Stimulated activated naive B cell treated with anti-CD40 and anti-IgM and Interleukin-4, amounts not matched to agents 10 μg/mL and 1 μg/mL and 100 μg/mL, for 72 hours (primary cell): Measurements from ENCODE around the gene DGCR6.
"Not testable (repeated sequence)": the region's sequence is repeated elsewhere in the genome, so short reads cannot be mapped to it uniquely, and the experiment has no call there.

ENCODE experiments used
- ATAC-seq, 2 donors: fragments of 150-1000 bp; cut with Tn5 transposase; replicated peaks; 2 replicates each; pipeline ENCODE4 v1.10.0; 2021; ENCODE audit warnings: moderate library complexity in 1 of 2
- DNase-seq: peaks from one replicate; pipeline ENCODE4 v3.0.0; 2021
- H3K27ac Mint-ChIP-seq: one replicate; pipeline ENCODE4 v1.8.0; 2022; ENCODE audit warnings: mild to moderate bottlenecking, mixed read lengths
- H3K27me3 Mint-ChIP-seq, 2 donors: one replicate each; pipeline ENCODE4 v1.8.0; 2022; ENCODE audit warnings: mixed read lengths in 2 of 2
- H3K36me3 Mint-ChIP-seq, 2 donors: one replicate each; pipeline ENCODE4 v1.8.0; 2022; ENCODE audit warnings: mixed read lengths in 2 of 2, mild to moderate bottlenecking in 1 of 2
- H3K4me1 Mint-ChIP-seq, 2 donors: one replicate each; pipeline ENCODE4 v1.8.0; 2022; ENCODE audit warnings: mixed read lengths in 2 of 2, mild to moderate bottlenecking in 1 of 2
- H3K4me3 Mint-ChIP-seq, 2 donors: one replicate each; pipeline ENCODE4 v1.8.0; 2022; ENCODE audit warnings: mild to moderate bottlenecking in 2 of 2, mixed read lengths in 2 of 2, moderate library complexity in 1 of 2
- H3K9me3 Mint-ChIP-seq, 2 donors: one replicate each; pipeline ENCODE4 v1.8.0; 2022; ENCODE audit warnings: mixed read lengths in 2 of 2, mild to moderate bottlenecking in 1 of 2

The DGCR6 gene

DNA sequence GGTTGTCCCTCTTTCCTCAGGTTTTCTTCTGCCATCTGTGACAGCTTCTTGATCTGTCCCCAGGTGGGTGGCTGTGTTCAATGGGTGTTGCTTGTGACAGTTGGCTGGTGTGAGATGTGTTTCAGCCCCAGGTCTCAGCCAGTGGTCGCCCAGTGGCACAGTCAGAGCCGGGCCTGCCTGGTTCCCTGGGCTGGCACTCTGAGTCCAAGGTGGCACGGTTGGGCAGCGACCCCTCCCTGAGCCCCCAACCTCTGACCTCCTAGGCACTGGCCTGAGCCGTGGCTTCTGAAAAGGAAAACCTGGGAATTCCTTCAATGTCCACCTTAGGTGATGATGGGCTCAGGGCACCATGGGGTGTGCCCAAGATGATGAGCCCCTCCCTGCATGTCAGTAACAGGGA is 44.0 kb downstream of the DGCR6 start:
- Mint-ChIP-seq H3K27me3 (peaks cover 32 to 63% of the 10 kb centered on the region in 2 donors), H3K4me1 (no peaks in the 10 kb centered on the region), H3K9me3 (no peaks in the 10 kb centered on the region), H3K36me3 (no peaks in the 10 kb centered on the region), H3K27ac (no peak overlapping the region), H3K4me3 (no peak overlapping the region)
- no peak for DNase-seq
- ATAC-seq = no peak

DNA sequence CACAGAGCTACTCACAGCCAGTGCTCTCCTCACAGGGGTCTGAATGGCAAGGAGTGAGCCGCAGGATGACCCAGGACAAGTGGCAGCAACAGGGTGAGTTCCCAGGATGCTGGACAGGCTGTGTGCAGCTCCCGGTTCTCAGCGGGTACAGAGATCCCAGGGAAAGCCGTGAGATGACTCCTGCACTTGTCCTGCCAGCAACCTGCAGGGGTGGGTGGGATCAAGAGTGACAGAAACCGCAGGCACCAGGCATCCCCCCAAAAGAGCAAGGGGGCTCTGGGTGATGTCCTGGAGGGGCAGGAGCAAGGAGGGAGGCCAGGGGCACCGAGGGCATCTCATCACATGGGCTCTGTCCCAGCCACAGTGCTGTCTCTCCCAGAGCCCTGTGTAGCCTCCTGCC is 45.9 kb downstream of the DGCR6 start:
- Mint-ChIP-seq H3K9me3 (no peaks in the 10 kb centered on the region), H3K36me3 (no peaks in the 10 kb centered on the region), H3K4me1 (no peaks in the 10 kb centered on the region), H3K4me3 (no peak overlapping the region), H3K27ac (no peak overlapping the region), H3K27me3 (peaks cover 35 to 68% of the 10 kb centered on the region in 2 donors)
- no peak for ATAC-seq
- DNase-seq = no peak

GRCh38 chr22:18953128-18953527 is 47.0 kb downstream of the DGCR6 start:
- not testable (repeated sequence) for H3K4me1 Mint-ChIP-seq, H3K36me3 Mint-ChIP-seq, H3K4me3 Mint-ChIP-seq, ATAC-seq, H3K27ac Mint-ChIP-seq, DNase-seq, H3K9me3 Mint-ChIP-seq
- H3K27me3 Mint-ChIP-seq = peaks cover 28 to 61% of the 10 kb centered on the region in 2 donors

DNA sequence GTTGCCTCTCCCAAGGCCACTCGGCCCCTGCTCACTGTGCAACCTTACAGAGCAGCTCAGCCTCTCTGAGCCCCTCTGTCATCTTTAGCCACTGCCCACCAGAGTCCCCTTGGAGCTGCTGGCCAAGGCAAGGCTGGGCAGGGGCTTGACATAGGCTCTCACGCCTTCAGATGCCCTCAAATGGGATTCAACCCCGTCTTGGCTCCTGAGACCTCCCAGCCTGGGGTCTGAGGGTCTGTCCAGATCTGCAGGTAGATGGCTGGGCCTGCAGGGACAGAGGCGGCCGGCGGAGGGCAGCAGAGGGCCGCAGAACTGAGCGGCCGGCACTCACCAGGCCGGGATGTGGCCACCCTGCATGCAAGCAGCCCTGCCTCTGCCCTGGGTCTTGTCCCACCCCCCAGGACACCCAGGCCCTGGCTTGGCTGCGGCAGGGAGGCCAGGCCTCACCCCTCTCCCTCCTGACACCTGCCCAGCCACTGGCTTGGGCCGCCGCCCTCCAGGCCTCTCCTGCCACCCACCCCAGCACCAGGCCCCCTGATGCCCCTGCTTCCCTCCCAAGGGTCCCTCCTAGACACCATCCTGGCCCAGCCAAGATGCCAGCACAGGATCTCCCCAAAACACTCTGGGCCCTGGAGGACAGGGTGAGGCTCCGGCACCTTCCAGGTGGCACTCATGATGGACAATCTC is 48.3 kb downstream of the DGCR6 start:
- ATAC-seq = peak; percentile 82 to 89
- DNase-seq = peak; percentile 39
- not testable (repeated sequence) for H3K27ac Mint-ChIP-seq, H3K4me1 Mint-ChIP-seq, H3K36me3 Mint-ChIP-seq, H3K4me3 Mint-ChIP-seq, H3K9me3 Mint-ChIP-seq
- peaks cover 24 to 48% of the 10 kb centered on the region in 2 donors for H3K27me3 Mint-ChIP-seq

DNA sequence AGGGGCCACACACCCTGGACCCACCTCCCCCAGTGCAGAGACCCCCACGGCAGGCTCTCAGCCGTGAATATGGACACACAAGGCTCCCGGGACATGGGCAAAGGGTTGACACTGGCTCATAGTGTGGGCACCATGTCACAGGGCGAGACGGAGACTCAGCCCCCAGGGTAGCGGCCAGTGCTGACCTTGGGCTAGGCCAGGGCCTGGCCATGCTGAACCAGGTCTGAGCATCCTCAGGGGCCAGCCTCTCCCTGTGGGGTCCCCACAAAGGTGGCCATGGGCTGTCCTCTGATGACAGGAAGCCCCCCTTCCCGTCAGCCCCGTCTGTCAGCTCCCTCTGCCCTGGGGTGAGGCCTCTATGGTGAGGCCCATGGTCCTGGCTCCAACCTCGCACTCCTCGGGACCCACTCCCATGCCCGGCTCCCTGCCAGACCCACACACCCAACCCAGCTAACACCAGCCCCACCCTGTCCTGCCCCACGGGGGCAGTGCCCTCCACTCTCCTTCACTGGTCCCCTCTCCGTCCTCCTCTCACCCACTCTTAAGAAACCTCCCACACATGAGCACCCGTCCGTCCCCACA is 49.0 kb downstream of the DGCR6 start:
- no peaks in the 10 kb centered on the region for H3K36me3 Mint-ChIP-seq
- H3K27ac Mint-ChIP-seq = no peak overlapping the region
- H3K4me1 Mint-ChIP-seq = no peaks in the 10 kb centered on the region
- H3K9me3 Mint-ChIP-seq = no peaks in the 10 kb centered on the region
- ATAC-seq (no peak), DNase-seq (no peak)
- H3K4me3 Mint-ChIP-seq = no peak overlapping the region
- peaks cover 21 to 42% of the 10 kb centered on the region in 2 donors for H3K27me3 Mint-ChIP-seq

GRCh38 chr22:18955696-18956095 is 49.6 kb downstream of the DGCR6 start:
- H3K4me1 Mint-ChIP-seq = no peaks in the 10 kb centered on the region
- H3K27me3 Mint-ChIP-seq = peaks cover 17 to 36% of the 10 kb centered on the region in 2 donors
- no peaks in the 10 kb centered on the region for H3K9me3 Mint-ChIP-seq
- H3K27ac Mint-ChIP-seq = no peak overlapping the region
- DNase-seq = no peak
- ATAC-seq = no peak
- H3K36me3 Mint-ChIP-seq = no peaks in the 10 kb centered on the region
- no peak overlapping the region for H3K4me3 Mint-ChIP-seq

GRCh38 chr22:18956121-18956895 is 50.2 kb downstream of the DGCR6 start:
- H3K27me3 Mint-ChIP-seq = peaks cover 14 to 30% of the 10 kb centered on the region in 2 donors
- not testable (repeated sequence) for H3K27ac Mint-ChIP-seq, H3K4me3 Mint-ChIP-seq, H3K4me1 Mint-ChIP-seq, ATAC-seq, H3K36me3 Mint-ChIP-seq, H3K9me3 Mint-ChIP-seq, DNase-seq

GRCh38 chr22:18956956-18957355 is 50.8 kb downstream of the DGCR6 start:
- not testable (repeated sequence) for ATAC-seq, H3K36me3 Mint-ChIP-seq
- peaks cover 17 to 24% of the 10 kb centered on the region in 2 donors for H3K27me3 Mint-ChIP-seq

GRCh38 chr22:18957621-18958320 is 51.7 kb downstream of the DGCR6 start:
- not testable (repeated sequence) for H3K4me3 Mint-ChIP-seq, H3K36me3 Mint-ChIP-seq, H3K4me1 Mint-ChIP-seq, ATAC-seq, DNase-seq, H3K27ac Mint-ChIP-seq, H3K9me3 Mint-ChIP-seq
- H3K27me3 Mint-ChIP-seq = peaks cover 16 to 17% of the 10 kb centered on the region in 2 donors

More at GRCh38 chr22:18956956-18957355, 50.8 kb downstream of the DGCR6 start:
- H3K9me3 Mint-ChIP-seq, H3K4me1 Mint-ChIP-seq, H3K27ac Mint-ChIP-seq, H3K4me3 Mint-ChIP-seq, DNase-seq: not testable (repeated sequence)

DNA sequence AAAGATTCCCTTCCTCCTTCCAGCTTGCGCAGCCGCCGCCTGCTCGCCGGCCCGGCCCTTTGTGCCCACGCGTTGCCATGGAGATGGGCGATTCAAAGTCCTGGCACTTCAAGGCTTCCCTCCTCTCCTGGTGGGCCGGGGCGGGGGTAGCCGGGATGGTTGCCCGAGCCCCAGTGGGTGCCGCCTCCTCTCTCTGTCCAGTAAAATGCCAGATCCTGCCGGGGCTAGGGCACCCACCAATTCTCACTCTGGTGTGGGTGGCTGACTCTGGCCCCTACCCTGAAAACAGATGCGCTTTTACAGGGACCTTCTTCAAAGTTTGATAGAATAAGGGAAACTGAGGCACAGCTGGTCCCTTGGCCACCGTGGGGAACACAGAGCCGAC is 52.2 kb downstream of the DGCR6 start:
- not testable (repeated sequence) for DNase-seq, H3K9me3 Mint-ChIP-seq, H3K36me3 Mint-ChIP-seq, H3K27ac Mint-ChIP-seq, H3K4me1 Mint-ChIP-seq, ATAC-seq, H3K4me3 Mint-ChIP-seq
- H3K27me3 Mint-ChIP-seq = peaks cover 15 to 16% of the 10 kb centered on the region in 2 donors

DNA sequence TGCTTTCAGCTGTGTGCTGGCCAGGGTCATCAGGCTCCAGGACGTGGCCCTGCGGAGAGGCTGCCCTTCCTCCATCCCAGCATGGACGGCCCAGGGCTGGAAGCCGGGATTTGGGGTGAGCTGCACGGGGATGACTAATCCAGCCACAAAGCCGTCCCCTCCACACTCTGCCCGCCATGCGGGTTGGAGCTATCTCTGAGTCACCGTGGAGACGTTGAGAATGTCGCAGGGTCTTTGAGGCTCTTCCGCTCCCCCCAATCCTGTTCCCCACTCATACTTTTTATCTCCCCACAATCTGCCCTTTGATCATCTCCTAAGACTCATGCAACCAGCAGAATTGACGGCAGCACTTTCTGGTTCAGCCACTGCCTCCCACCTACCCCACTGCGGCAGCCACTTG is 52.6 kb downstream of the DGCR6 start:
- H3K27ac Mint-ChIP-seq, H3K4me3 Mint-ChIP-seq, DNase-seq, H3K36me3 Mint-ChIP-seq, ATAC-seq, H3K9me3 Mint-ChIP-seq, H3K4me1 Mint-ChIP-seq: not testable (repeated sequence)
- H3K27me3 Mint-ChIP-seq = peaks cover 12 to 16% of the 10 kb centered on the region in 2 donors

GRCh38 chr22:18959266-18959665 is 53.1 kb downstream of the DGCR6 start:
- DNase-seq, ATAC-seq, H3K36me3 Mint-ChIP-seq, H3K4me1 Mint-ChIP-seq, H3K9me3 Mint-ChIP-seq, H3K27ac Mint-ChIP-seq, H3K4me3 Mint-ChIP-seq: not testable (repeated sequence)
- peaks cover 12 to 14% of the 10 kb centered on the region in 2 donors for H3K27me3 Mint-ChIP-seq

GRCh38 chr22:18959741-18960140 is 53.6 kb downstream of the DGCR6 start:
- DNase-seq, H3K27ac Mint-ChIP-seq, H3K36me3 Mint-ChIP-seq, H3K4me1 Mint-ChIP-seq, ATAC-seq, H3K4me3 Mint-ChIP-seq, H3K9me3 Mint-ChIP-seq: not testable (repeated sequence)
- H3K27me3 Mint-ChIP-seq = peaks cover 10 to 12% of the 10 kb centered on the region in 2 donors

- H3K36me3 Mint-ChIP-seq, H3K27ac Mint-ChIP-seq, H3K9me3 Mint-ChIP-seq, ATAC-seq, H3K4me1 Mint-ChIP-seq, DNase-seq, H3K4me3 Mint-ChIP-seq: not testable (repeated sequence)
- peaks cover 4 to 12% of the 10 kb centered on the region in 2 donors for H3K27me3 Mint-ChIP-seq
Observed at GRCh38 chr22:18960166-18960820, 54.2 kb downstream of the DGCR6 start.
